ENCODE data around the gene ZNF385D.

DNA sequence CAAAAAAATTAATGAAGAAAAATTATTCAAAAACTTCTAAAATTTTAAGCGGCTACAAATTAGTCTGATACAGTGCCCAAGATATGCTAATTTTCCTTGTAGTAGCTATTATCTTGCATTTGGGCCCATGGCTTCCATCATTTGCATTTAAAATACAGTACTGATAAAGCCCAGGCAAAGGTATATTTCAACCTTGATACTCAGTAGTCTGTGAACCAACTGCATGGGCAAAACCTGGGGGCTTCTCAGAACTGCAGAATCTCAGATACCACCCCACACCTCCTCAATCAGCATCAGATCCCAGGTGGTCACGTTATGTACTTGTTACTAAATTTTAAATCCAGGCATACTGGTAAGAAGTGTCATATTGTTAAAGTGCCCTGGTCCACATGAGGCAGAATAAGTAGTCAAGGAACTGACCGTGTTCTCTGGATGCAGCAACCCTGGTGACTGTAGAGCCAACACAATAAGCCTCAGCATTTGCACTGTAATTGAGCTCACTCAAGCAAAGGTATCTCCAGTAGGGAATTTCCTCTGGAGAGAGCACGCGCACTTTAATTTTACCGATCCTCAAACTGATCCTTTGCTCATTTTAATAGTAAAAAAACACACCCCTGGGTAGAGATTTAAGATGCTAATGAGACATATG lies 31.9 kb downstream of the ZNF385D start:
- TF ChIP-seq, protein P1, sequence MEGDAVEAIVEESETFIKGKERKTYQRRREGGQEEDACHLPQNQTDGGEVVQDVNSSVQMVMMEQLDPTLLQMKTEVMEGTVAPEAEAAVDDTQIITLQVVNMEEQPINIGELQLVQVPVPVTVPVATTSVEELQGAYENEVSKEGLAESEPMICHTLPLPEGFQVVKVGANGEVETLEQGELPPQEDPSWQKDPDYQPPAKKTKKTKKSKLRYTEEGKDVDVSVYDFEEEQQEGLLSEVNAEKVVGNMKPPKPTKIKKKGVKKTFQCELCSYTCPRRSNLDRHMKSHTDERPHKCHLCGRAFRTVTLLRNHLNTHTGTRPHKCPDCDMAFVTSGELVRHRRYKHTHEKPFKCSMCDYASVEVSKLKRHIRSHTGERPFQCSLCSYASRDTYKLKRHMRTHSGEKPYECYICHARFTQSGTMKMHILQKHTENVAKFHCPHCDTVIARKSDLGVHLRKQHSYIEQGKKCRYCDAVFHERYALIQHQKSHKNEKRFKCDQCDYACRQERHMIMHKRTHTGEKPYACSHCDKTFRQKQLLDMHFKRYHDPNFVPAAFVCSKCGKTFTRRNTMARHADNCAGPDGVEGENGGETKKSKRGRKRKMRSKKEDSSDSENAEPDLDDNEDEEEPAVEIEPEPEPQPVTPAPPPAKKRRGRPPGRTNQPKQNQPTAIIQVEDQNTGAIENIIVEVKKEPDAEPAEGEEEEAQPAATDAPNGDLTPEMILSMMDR (conservative IDR thresholded peaks at IDR 0.05; ENCODE audit: low read depth, low read length) = no peak
- no peak for TF ChIP-seq EZH2 (IDR thresholded peaks at IDR 0.05; ENCODE audit: low read length, unreplicated experiment)

Data from PC-3 (cell line).